H1 (cell line): ENCODE measurements around the gene FAM76B. TPM values are rescaled to one million over a fixed set of nuclear protein-coding genes. Genes with fewer than 3 reads are reported as not detected.

Experiments
- BRCA1 ChIP-seq: IDR thresholded peaks from 2 replicates; pipeline ENCODE4 v1.6.1; 2012; ENCODE audit warnings: low read depth, low read length, improper control_type of control experiment
- CEBPB ChIP-seq: IDR thresholded peaks from 2 replicates; pipeline ENCODE4 v1.6.1; 2012; ENCODE audit warnings: low read depth, low read length
- CHD7 ChIP-seq: fragments of 300-600 bp; sonication (generic); IDR thresholded peaks from 2 replicates; pipeline ENCODE4 v1.7.1; 2012; ENCODE audit warnings: low read length, moderate library complexity, mild to moderate bottlenecking, inconsistent platforms; ENCODE audit not compliant: insufficient replicate concordance
- EGR1 ChIP-seq: IDR thresholded peaks from 2 replicates; pipeline ENCODE4 v1.6.1; 2011; ENCODE audit warnings: low read depth, low read length, borderline replicate concordance
- EP300 ChIP-seq, 2 experiments: IDR thresholded peaks; 1 replicate in 1 of 2; 2 replicates in 1 of 2; pipeline ENCODE4 v1.6.1; 2011 to 2012; ENCODE audit warnings: low read depth in 2 of 2, low read length in 2 of 2, mild to moderate bottlenecking in 2 of 2, borderline replicate concordance in 1 of 2, inconsistent platforms in 1 of 2, moderate library complexity in 1 of 2
- EZH2 ChIP-seq: fragments of 200-600 bp; sonication (generic); IDR thresholded peaks from 2 replicates; pipeline ENCODE4 v1.7.1; 2012; ENCODE audit warnings: low read depth, mild to moderate bottlenecking, moderate library complexity, low read length, inconsistent platforms; ENCODE audit not compliant: severe bottlenecking
- NRF1 ChIP-seq: IDR thresholded peaks from 2 replicates; pipeline ENCODE4 v1.6.1; 2011; ENCODE audit warnings: mild to moderate bottlenecking, low read depth, low read length, improper control_type of control experiment
- PHF8 ChIP-seq: fragments of 200-600 bp; sonication (generic); conservative IDR thresholded peaks from 2 replicates; pipeline ENCODE4 v1.7.1; 2012; ENCODE audit warnings: low read depth, mild to moderate bottlenecking, inconsistent platforms, low read length, moderate library complexity
- POU5F1 ChIP-seq: IDR thresholded peaks from 2 replicates; pipeline ENCODE4 v1.6.1; 2011; ENCODE audit warnings: low read depth, mild to moderate bottlenecking, low read length, moderate library complexity
- TAF1 ChIP-seq: IDR thresholded peaks from 2 replicates; pipeline ENCODE4 v1.6.1; 2011; ENCODE audit warnings: mild to moderate bottlenecking, low read depth, low read length
- ZNF274 ChIP-seq: IDR thresholded peaks from 2 replicates; pipeline ENCODE4 v1.7.0; 2012; ENCODE audit warnings: low read length, borderline replicate concordance; ENCODE audit errors: extremely low read depth
- polyA plus RNA-seq, 7 experiments: library from polyadenylated mRNA; depleted of rRNA in 3 of 7; stranded (reverse) in 5 of 7; unstranded in 2 of 7; fragments of >200 nt in 5 of 7; fragments of 200-250 nt in 2 of 7; gene quantifications; 1 replicate in 5 of 7; 2 replicates in 1 of 7; 4 replicates in 1 of 7; pipeline versions ENCODE4 v1.2.1 to v1.2.3, GENCODE V29; 2011 to 2013; ENCODE audit warnings: missing spikeins in 2 of 7, mixed read lengths in 2 of 7
- total RNA-seq: library from RNA; stranded (reverse); fragmentation: NEBNext Ultra II Directional; extraction: Animal tissue kit (Norgen Biotek cat#: 25700); gene quantifications from 2 replicates; pipeline ENCODE4 v1.2.1, GENCODE V29; 2021

Gene FAM76B
- total and polyA plus RNA-seq, 2 of the 8 experiments (the other 6 are each of a cell fraction or from before 2014, with no cell fraction given): 11.0 to 22.3 TPM

- TF ChIP-seq BRCA1 (peak; percentile 45; the same call in 1 of the 2 replicates), CHD7 (no peak), ZNF274 (no peak), PHF8 (peak; percentile 72), NRF1 (no peak), EZH2 (no peak), POU5F1 (no peak), EGR1 (peak; percentile 46; the same call in 1 of the 2 replicates), EP300 (IDR thresholded peaks at IDR 0.05; ENCODE audit: borderline replicate concordance in 1 of 2, low read depth in 2 of 2, low read length in 2 of 2) (peak; percentile 32 to 69; a peak in 2 of 3 replicates), TAF1 (peak; percentile 84), CEBPB (no peak)
These were observed at the start of gene FAM76B (continued) for GRCh38 chr11:95789506-95790122.
